H1 (cell line): Measurements from ENCODE around the gene MIER2. TPM values are rescaled to one million over a fixed set of nuclear protein-coding genes. Genes with fewer than 3 reads are reported as not detected.

ENCODE experiments used
- EZH2 ChIP-seq: fragments of 200-600 bp; sonication (generic); IDR thresholded peaks from 2 replicates; pipeline ENCODE4 v1.7.1; 2012; ENCODE audit warnings: low read depth, mild to moderate bottlenecking, moderate library complexity, low read length, inconsistent platforms; ENCODE audit not compliant: severe bottlenecking
- RFX5 ChIP-seq: IDR thresholded peaks from 2 replicates; pipeline ENCODE4 v1.6.1; 2011; ENCODE audit warnings: low read depth, low read length, improper control_type of control experiment, borderline replicate concordance
- SP2 ChIP-seq: IDR thresholded peaks from 2 replicates; pipeline ENCODE4 v1.6.1; 2012; ENCODE audit warnings: mild to moderate bottlenecking, low read length, inconsistent platforms
- polyA plus RNA-seq, 7 experiments: library from polyadenylated mRNA; depleted of rRNA in 3 of 7; stranded (reverse) in 5 of 7; unstranded in 2 of 7; fragments of >200 nt in 5 of 7; fragments of 200-250 nt in 2 of 7; gene quantifications; 1 replicate in 5 of 7; 2 replicates in 1 of 7; 4 replicates in 1 of 7; pipeline versions ENCODE4 v1.2.1 to v1.2.3, GENCODE V29; 2011 to 2013; ENCODE audit warnings: missing spikeins in 2 of 7, mixed read lengths in 2 of 7
- total RNA-seq: library from RNA; stranded (reverse); fragmentation: NEBNext Ultra II Directional; extraction: Animal tissue kit (Norgen Biotek cat#: 25700); gene quantifications from 2 replicates; pipeline ENCODE4 v1.2.1, GENCODE V29; 2021
- TF ChIP-seq, protein P1 (sequence below): IDR thresholded peaks from 2 replicates; pipeline ENCODE4 v1.6.1; 2012; ENCODE audit warnings: inconsistent platforms

Gene MIER2
- total and polyA plus RNA-seq, 2 of the 8 experiments (the other 6 are each of a cell fraction or from before 2014, with no cell fraction given): 30.3 to 48.3 TPM

DNA sequence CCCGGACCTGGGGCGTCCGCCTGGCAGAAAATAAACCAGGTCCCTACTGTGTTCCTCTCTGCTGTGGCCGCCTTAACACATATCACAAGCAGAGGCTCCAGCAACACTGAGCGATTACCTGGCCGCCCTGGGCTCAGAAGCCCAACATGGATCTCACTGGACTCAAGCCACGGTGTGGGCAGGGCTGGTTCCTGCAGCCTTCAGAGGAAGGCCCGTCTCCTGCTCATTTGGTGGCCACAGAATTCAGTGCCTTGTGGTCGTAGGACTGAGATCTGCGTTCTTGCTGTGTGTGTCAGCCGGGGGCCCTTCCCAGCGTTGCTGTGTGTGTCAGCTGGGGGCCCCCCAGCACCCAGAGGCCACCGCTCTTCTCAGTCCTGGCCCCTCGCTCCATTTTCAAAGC lies 34.1 kb upstream of the MIER2 start (continued):
- TF ChIP-seq SP2 (no peak), RFX5 (no peak), EZH2 (no peak)
- TF ChIP-seq, protein P1, sequence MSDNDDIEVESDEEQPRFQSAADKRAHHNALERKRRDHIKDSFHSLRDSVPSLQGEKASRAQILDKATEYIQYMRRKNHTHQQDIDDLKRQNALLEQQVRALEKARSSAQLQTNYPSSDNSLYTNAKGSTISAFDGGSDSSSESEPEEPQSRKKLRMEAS: no peak
